ENCODE measurements around the gene BTBD9. TPM values are rescaled to one million over a fixed set of nuclear protein-coding genes. Genes with fewer than 3 reads are reported as not detected.

BTBD9 gene
- total and polyA plus RNA-seq, 2 donors (not counting 3 experiments of a cell fraction or from before 2014, with no cell fraction given): 4.9 to 15.0 TPM

GRCh38 chr6:38634518-38634917 is 5.2 kb downstream of the BTBD9 start:
- H3K9me1 ChIP-seq (replicated peaks; ENCODE audit: control insufficient read depth, extremely low read depth, insufficient read depth, low read length): no peaks in the 10 kb centered on the region
- TF ChIP-seq FOS (IDR thresholded peaks at IDR 0.05; ENCODE audit: borderline replicate concordance, insufficient read depth, low read length) (peak; percentile 56), JUN (IDR thresholded peaks at IDR 0.05; ENCODE audit: borderline replicate concordance, insufficient read depth, insufficient read length, low read depth) (peak; percentile 28), MYC (IDR thresholded peaks at IDR 0.05; ENCODE audit: low read depth, low read length) (no peak), MAX (IDR thresholded peaks at IDR 0.05; ENCODE audit: insufficient read depth, insufficient read length) (no peak), POLR2AphosphoS5 (IDR thresholded peaks at IDR 0.05; ENCODE audit: insufficient read depth, low read depth, low read length) (no peak)
- TF ChIP-seq, protein P1, sequence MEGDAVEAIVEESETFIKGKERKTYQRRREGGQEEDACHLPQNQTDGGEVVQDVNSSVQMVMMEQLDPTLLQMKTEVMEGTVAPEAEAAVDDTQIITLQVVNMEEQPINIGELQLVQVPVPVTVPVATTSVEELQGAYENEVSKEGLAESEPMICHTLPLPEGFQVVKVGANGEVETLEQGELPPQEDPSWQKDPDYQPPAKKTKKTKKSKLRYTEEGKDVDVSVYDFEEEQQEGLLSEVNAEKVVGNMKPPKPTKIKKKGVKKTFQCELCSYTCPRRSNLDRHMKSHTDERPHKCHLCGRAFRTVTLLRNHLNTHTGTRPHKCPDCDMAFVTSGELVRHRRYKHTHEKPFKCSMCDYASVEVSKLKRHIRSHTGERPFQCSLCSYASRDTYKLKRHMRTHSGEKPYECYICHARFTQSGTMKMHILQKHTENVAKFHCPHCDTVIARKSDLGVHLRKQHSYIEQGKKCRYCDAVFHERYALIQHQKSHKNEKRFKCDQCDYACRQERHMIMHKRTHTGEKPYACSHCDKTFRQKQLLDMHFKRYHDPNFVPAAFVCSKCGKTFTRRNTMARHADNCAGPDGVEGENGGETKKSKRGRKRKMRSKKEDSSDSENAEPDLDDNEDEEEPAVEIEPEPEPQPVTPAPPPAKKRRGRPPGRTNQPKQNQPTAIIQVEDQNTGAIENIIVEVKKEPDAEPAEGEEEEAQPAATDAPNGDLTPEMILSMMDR (IDR thresholded peaks at IDR 0.05; ENCODE audit: extremely low read depth in 1 of 2, insufficient read depth in 1 of 2, low read depth in 1 of 2, low read length in 2 of 2): no peak
- H2AFZ ChIP-seq (ENCODE audit: low read depth, low read length): no peak overlapping the region
- CTCF ChIA-PET: interaction anchor here (0.7 to 1.2 kb wide), 5 partner anchors 12 to 140 kb away, joined by 3 to 4 read pairs (median 3); no protein-coding TSS in a partner anchor
- peaks cover 17% of the 10 kb centered on the region for H3K4me1 ChIP-seq (ENCODE audit: control insufficient read depth, extremely low read depth, insufficient read depth, low read length)
- peaks cover 5% of the 10 kb centered on the region for H3K79me2 ChIP-seq (ENCODE audit: control insufficient read depth, insufficient read depth, low read length)
- POLR2A ChIA-PET: interaction anchor here (0.7 kb wide), 1 partner anchor 328 kb away, joined by 4 read pairs; no protein-coding TSS in a partner anchor
- FAIRE-seq: no peak
- peak; percentile 14 for DNase-seq (ENCODE audit: low read depth, low spot score)
- no peak overlapping the region for H3K4me2 ChIP-seq (ENCODE audit: insufficient read depth, low read length)
- H3K36me3 ChIP-seq (ENCODE audit: control insufficient read depth in 2 of 2, extremely low read depth in 1 of 2, insufficient read depth in 2 of 2, low read length in 2 of 2): no peaks in the 10 kb centered on the region
- no peak overlapping the region for H3K4me3 ChIP-seq (replicated peaks in 1 of 3; ENCODE audit: insufficient read depth in 1 of 3, low read depth in 1 of 3, low read length in 3 of 3)
- intact Hi-C loops (cut with micrococcal nuclease): no loop called here
- no peak overlapping the region for H3K9ac ChIP-seq (replicated peaks; ENCODE audit: extremely low read depth, insufficient read depth, low read length)
- peaks cover 2% of the 10 kb centered on the region for H4K20me1 ChIP-seq (replicated peaks; ENCODE audit: control insufficient read depth, extremely low read depth, insufficient read depth, low read length)
- BruUV-seq (replicated peaks): no TSS peak
- H3K27ac ChIP-seq (ENCODE audit: insufficient read depth, low read depth, low read length): no peak overlapping the region
- no peaks in the 10 kb centered on the region for H3K9me3 ChIP-seq (replicated peaks; ENCODE audit: control insufficient read depth, insufficient read depth, low read length)
- no peaks in the 10 kb centered on the region for H3K27me3 ChIP-seq (ENCODE audit: control insufficient read depth in 2 of 2, insufficient read depth in 2 of 2, low read length in 2 of 2)
- dilution Hi-C loops (cut with MboI; ENCODE audit: extremely low pct_ligation_motif_present, low sequenced_read_pairs): no loop called here

All from endothelial cell of umbilical vein (primary cell).